DND-41 (cell line): ENCODE data around the gene BRINP2.

Experiments used
- CTCF ChIP-seq: IDR thresholded peaks from 2 replicates; pipeline ENCODE4 v1.5.1; 2012; ENCODE audit warnings: borderline replicate concordance, low read length, moderate library complexity, mild to moderate bottlenecking; ENCODE audit not compliant: poor library complexity, severe bottlenecking; ENCODE audit errors: extremely low read depth
- EZH2 ChIP-seq: IDR thresholded peaks from 3 replicates; pipeline ENCODE4 v1.6.1; 2012; ENCODE audit warnings: borderline replicate concordance, low read depth, mild to moderate bottlenecking, moderate library complexity, low read length, inconsistent platforms; ENCODE audit not compliant: severe bottlenecking

GRCh38 chr1:177256153-177257075 is 85.7 kb downstream of the BRINP2 start:
- TF ChIP-seq CTCF (peak; percentile 42), EZH2 (no peak)
